GM18867 (cell line): ENCODE results near the gene TMEM267.
A peak's percentile ranks its signal among the peaks of the same experiment; 100 is the strongest.
"Not testable (repeated sequence)": the region's sequence is repeated elsewhere in the genome, so short reads cannot be mapped to it uniquely, and the experiment has no call there.

Experiments used
- ATAC-seq: cut with Tn5 transposase; IDR thresholded peaks from one replicate; pipeline ENCODE4 v1.9.1; 2021; ENCODE audit warnings: mild to moderate bottlenecking, moderate library complexity; ENCODE audit not compliant: unreplicated experiment

TMEM267 gene

GRCh38 chr5:43483298-43484105, at the start of gene TMEM267:
TSS of gene TMEM267 (minus strand) at chr5:43483865. CDS start at chr5:43453969, 29,896 bp downstream.
- ATAC-seq: peak; percentile 92

GRCh38 chr5:43530648-43531047, 47.0 kb upstream of the TMEM267 start:
- no peak for ATAC-seq

GRCh38 chr5:43523662-43524072, 40.0 kb upstream of the TMEM267 start:
- ATAC-seq: no peak

- no peak for ATAC-seq
Measured at GRCh38 chr5:43520615-43521014, 37.0 kb upstream of the TMEM267 start.

- ATAC-seq: no peak
Measured at GRCh38 chr5:43515678-43516048, 32.0 kb upstream of the TMEM267 start.

- peak; percentile 99 for ATAC-seq
Measured at GRCh38 chr5:43514816-43515677, 31.4 kb upstream of the TMEM267 start, which contains the start of gene C5orf34. TSS of gene C5orf34 (minus strand) at chr5:43515148. CDS start at chr5:43509339, 5,809 bp downstream.

- ATAC-seq: peak; percentile 33
Measured at GRCh38 chr5:43514471-43514815, 30.8 kb upstream of the TMEM267 start.

- no peak for ATAC-seq
Measured at GRCh38 chr5:43514025-43514424, 30.4 kb upstream of the TMEM267 start.

GRCh38 chr5:43511062-43511461, 27.4 kb upstream of the TMEM267 start:
- not testable (repeated sequence) for ATAC-seq

- ATAC-seq: no peak
Measured at GRCh38 chr5:43498581-43498980, 14.9 kb upstream of the TMEM267 start.

GRCh38 chr5:43497311-43498104, 13.8 kb upstream of the TMEM267 start:
- no peak for ATAC-seq

- ATAC-seq: no peak
Measured at GRCh38 chr5:43491326-43491725, 7.7 kb upstream of the TMEM267 start.

- ATAC-seq: no peak
Measured at GRCh38 chr5:43486353-43486752, 2.7 kb upstream of the TMEM267 start.

- ATAC-seq: no peak
Measured at GRCh38 chr5:43485406-43485805, 1.7 kb upstream of the TMEM267 start.

- ATAC-seq: peak; percentile 80
Measured at GRCh38 chr5:43484106-43484849, 613 bp upstream of the TMEM267 start.

- ATAC-seq: no peak
Measured at GRCh38 chr5:43482490-43483297, 971 bp downstream of the TMEM267 start.

- no peak for ATAC-seq
Measured at GRCh38 chr5:43469671-43470391, 13.8 kb downstream of the TMEM267 start.

GRCh38 chr5:43467100-43467499, 16.6 kb downstream of the TMEM267 start:
- ATAC-seq: no peak

GRCh38 chr5:43465455-43465854, 18.2 kb downstream of the TMEM267 start:
- ATAC-seq: not testable (repeated sequence)
